GM10266 (cell line): ENCODE measurements around the gene SLC29A4.

ENCODE experiments used
- DNase-seq: peaks from one replicate; pipeline ENCODE4 v3.0.0; 2012; ENCODE audit errors: extremely low spot score
- CTCF ChIP-seq: IDR thresholded peaks from 2 replicates; pipeline ENCODE4 v1.5.1; 2012; ENCODE audit warnings: mild to moderate bottlenecking, low read depth; ENCODE audit not compliant: control insufficient read depth, insufficient read depth; ENCODE audit errors: missing control alignments

The SLC29A4 gene

GRCh38 chr7:5324961-5325360 is 42.2 kb downstream of the SLC29A4 start:
- no peak for TF ChIP-seq CTCF
- DNase-seq: no peak

GRCh38 chr7:5330288-5330687 is 47.5 kb downstream of the SLC29A4 start:
- DNase-seq: no peak

DNA sequence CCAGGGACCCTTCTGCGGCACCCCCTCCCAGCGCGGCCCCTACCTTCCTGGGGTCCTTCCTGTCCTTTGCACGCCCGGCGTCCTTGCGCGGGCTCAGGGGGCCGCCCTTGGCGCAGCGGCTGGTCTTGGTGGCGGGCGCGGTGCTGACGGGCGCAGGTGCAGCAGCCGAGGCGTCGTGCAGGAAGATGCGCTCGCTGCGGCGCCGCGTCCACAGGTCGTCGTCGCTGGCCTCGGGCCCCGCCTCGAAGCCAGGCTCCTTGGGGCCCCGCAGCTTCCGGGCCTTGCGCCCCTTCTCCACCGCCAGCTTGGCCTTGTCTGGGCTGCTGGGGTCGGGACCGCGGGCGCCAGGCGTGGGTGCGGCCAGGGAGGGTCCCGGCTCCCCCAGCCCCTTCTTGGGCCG is 49.8 kb downstream of the SLC29A4 start:
- DNase-seq: no peak
- no peak for TF ChIP-seq CTCF

More at GRCh38 chr7:5330288-5330687, 47.5 kb downstream of the SLC29A4 start:
- no peak for TF ChIP-seq CTCF

GRCh38 chr7:5333121-5334045 is 50.6 kb downstream of the SLC29A4 start:
- DNase-seq: peak; percentile 61
- no peak for TF ChIP-seq CTCF

GRCh38 chr7:5334671-5335070 is 51.9 kb downstream of the SLC29A4 start:
- TF ChIP-seq CTCF: no peak
- no peak for DNase-seq

- DNase-seq: no peak
- no peak for TF ChIP-seq CTCF
Observed at GRCh38 chr7:5337047-5337446, 54.3 kb downstream of the SLC29A4 start.

DNA sequence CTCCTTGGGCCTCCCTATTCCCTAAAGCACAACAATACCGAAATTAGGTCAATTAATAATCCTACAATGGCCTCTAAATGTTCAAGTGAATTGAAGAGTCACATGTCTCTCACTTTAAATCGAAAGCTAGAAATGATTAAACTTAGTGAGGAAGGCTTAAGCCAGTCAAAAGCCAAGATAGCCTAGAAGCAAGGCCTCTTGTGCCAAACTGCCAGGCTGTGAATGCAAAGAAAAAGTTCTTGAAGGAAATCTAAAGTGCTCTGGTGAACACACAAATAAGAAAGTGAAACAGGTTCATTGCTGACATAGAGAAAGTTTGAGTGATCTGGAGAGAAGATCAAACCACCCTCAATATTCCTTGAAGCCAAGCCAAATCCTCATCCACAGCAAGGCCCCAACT is 57.2 kb downstream of the SLC29A4 start:
- TF ChIP-seq CTCF: no peak
- no peak for DNase-seq
